SJSA1 (cell line): ENCODE measurements around the gene HOXC5. TPM values are rescaled to one million over a fixed set of nuclear protein-coding genes. Genes with fewer than 3 reads are reported as not detected.

Experiments
- DNase-seq, 2 experiments: peaks; one replicate each; pipeline ENCODE4 v3.0.0-alpha.2; 2015 to 2020; ENCODE audit warnings: low spot score in 2 of 2, low read depth in 1 of 2
- H3K27ac ChIP-seq: fragments of 250-450 bp; sonication (Bioruptor Pico); 2 replicates; pipeline ENCODE4 v1.5.1; 2020; ENCODE audit warnings: mild to moderate bottlenecking, moderate library complexity
- H3K27me3 ChIP-seq: fragments of 250-450 bp; sonication (Bioruptor Pico); replicated peaks from 2 replicates; pipeline ENCODE4 v1.5.1; 2020; ENCODE audit warnings: mild to moderate bottlenecking, moderate library complexity
- H3K36me3 ChIP-seq: fragments of 250-450 bp; sonication (Bioruptor Pico); 2 replicates; pipeline ENCODE4 v1.5.1; 2020; ENCODE audit warnings: mild to moderate bottlenecking
- H3K4me1 ChIP-seq: fragments of 250-450 bp; sonication (Bioruptor Pico); replicated peaks from 2 replicates; pipeline ENCODE4 v1.6.1; 2021; ENCODE audit warnings: mild to moderate bottlenecking
- H3K4me3 ChIP-seq: fragments of 250-450 bp; sonication (Bioruptor Pico); 2 replicates; pipeline ENCODE4 v1.5.1; 2020; ENCODE audit warnings: mild to moderate bottlenecking
- H3K9me3 ChIP-seq: fragments of 250-450 bp; sonication (Bioruptor Pico); replicated peaks from 2 replicates; pipeline ENCODE4 v1.5.1; 2020; ENCODE audit warnings: mild to moderate bottlenecking
- total RNA-seq: library from RNA; depleted of rRNA; stranded (reverse); fragments of >200 nt; shearing (Covaris generic); gene quantifications from 2 replicates; pipeline ENCODE4 v1.2.3, GENCODE V29; 2014

The HOXC5 gene
- total RNA-seq, 1 experiment from 2014 or later, result not detected

DNA sequence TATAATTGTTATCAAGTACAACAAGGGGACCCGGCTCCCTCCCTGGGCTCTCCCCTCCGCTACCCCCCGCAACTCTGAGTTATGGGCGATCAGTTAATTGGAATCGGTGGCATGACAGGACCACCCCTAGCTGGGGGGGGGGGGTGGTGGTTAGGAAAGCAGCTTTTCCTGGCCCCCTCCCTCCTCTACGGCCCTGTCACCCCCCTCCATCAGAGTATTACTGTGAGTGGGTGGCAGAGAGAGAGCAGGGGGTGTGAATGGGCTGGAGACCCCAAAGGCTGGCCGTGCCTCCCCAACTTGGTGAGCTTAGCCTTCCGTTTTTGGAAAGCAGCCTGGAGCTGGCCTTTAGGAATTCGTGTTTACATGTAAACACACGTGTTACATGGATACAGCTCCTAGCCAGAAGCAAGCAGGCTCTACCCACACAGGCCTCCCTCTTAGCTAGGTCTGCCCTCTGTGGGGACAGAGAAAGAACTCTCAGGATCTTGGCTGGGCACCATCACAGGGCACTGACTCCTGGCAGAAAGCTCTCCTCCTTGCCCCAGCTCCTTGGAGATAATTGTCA is 19.7 kb downstream of the HOXC5 start:
- H3K27me3 ChIP-seq, result no peaks in the 10 kb centered on the region
- H3K4me1 ChIP-seq, result peaks cover 21% of the 10 kb centered on the region
- no peak overlapping the region for H3K4me3 ChIP-seq
- H3K9me3 ChIP-seq, result no peaks in the 10 kb centered on the region
- peak overlapping the region; percentile 45 for H3K27ac ChIP-seq
- peaks cover 10% of the 10 kb centered on the region; the same call in 1 of the 2 replicates for H3K36me3 ChIP-seq
- DNase-seq, result peak in 1 of 2 experiments; percentile 6

DNA sequence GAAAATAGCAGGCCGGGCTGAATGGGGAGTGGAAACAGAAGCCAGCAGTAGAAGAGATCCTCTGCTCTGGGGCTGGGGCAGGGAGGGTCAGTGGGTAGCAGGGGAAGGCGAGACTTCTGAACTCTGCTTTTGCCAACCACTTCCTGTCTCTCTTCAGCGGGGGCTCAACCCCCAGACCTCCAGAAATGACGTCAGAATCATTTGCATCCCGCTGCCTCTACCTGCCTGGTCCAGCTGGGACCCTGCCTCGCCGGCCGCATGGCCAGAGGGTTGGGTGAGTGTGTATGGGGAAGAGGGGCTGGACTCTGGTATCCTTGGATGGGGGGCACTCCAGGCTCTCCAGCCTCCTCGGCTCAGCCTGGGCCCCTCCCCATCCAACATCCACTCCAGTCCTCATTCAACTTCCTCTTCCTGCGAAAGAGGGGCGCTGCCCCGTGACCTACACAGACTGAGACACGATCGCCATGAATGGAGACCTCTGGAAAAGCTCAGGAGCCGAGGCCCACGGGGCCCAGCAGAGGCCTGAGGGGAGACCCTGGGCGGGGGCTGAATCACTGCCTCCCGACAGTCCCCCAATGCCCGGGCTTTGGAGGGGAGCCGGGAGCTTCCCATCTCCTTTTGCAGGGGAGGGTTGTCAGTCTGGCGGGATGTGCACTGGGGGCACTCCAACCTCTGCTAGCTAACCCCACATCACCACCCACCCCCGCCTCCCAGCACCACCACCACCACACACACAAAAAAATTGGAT is 20.3 kb downstream of the HOXC5 start:
- H3K4me3 ChIP-seq, result peak overlapping the region; percentile 42
- no peaks in the 10 kb centered on the region for H3K9me3 ChIP-seq
- peaks cover 21% of the 10 kb centered on the region for H3K4me1 ChIP-seq
- H3K27me3 ChIP-seq, result no peaks in the 10 kb centered on the region
- DNase-seq, result peak in 1 of 2 experiments; percentile 15
- H3K27ac ChIP-seq, result peak overlapping the region; percentile 45
- peaks cover 8% of the 10 kb centered on the region; the same call in 1 of the 2 replicates for H3K36me3 ChIP-seq

DNA sequence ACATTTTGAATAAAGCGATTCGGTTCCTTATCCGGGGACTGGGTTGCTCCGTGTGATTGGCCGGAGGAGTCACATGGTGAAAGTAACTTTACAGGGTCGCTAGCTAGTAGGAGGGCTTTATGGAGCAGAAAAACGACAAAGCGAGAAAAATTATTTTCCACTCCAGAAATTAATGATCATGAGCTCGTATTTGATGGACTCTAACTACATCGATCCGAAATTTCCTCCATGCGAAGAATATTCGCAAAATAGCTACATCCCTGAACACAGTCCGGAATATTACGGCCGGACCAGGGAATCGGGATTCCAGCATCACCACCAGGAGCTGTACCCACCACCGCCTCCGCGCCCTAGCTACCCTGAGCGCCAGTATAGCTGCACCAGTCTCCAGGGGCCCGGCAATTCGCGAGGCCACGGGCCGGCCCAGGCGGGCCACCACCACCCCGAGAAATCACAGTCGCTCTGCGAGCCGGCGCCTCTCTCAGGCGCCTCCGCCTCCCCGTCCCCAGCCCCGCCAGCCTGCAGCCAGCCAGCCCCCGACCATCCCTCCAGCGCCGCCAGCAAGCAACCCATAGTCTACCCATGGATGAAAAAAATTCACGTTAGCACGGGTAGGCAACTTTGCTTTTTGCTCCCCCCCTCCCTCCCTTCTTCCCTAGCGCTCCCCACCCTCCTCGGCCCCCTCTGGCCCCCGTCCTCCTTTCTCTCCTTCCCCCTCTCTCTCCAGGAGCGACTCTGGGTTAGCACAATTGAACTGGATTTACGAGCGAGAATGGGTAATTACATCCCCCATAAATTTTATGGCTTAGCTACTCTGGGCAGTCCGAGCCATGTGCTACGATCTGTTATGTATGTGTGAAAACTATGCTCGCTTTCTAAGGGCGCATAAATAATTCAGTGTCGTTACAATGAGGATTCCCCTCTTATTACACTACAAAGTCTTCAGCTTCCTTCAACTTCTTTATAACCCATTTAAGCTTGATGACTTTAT is 21.2 kb downstream of the HOXC5 start, which contains the start of gene HOXC4:
HOXC4 (plus strand) TSS at position 85 of the 991 bp plus-strand sequence; CDS start at position 173, 88 bp downstream.
- Histone ChIP-seq H3K27ac (peak within 1 kb of the TSS; percentile 45), H3K36me3 (peaks cover 8% of the 10 kb centered on the region; the same call in 1 of the 2 replicates), H3K4me3 (peak within 1 kb of the TSS; percentile 42), H3K27me3 (no peaks in the 10 kb centered on the region), H3K9me3 (no peaks in the 10 kb centered on the region), H3K4me1 (peaks cover 21% of the 10 kb centered on the region)
- DNase-seq, result peak in 1 of 2 experiments; percentile 15

DNA sequence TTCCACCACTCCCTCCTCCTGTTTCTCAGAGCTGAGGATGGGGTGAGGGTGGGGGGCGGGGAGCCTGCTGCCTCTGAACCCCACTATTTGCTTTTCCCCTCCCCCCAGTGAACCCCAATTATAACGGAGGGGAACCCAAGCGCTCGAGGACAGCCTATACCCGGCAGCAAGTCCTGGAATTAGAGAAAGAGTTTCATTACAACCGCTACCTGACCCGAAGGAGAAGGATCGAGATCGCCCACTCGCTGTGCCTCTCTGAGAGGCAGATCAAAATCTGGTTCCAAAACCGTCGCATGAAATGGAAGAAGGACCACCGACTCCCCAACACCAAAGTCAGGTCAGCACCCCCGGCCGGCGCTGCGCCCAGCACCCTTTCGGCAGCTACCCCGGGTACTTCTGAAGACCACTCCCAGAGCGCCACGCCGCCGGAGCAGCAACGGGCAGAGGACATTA is 21.9 kb downstream of the HOXC5 start:
- H3K36me3 ChIP-seq, result peaks cover 8% of the 10 kb centered on the region; the same call in 1 of the 2 replicates
- no peaks in the 10 kb centered on the region for H3K9me3 ChIP-seq
- DNase-seq, result no peak
- no peak overlapping the region; the same call in 1 of the 2 replicates for H3K4me3 ChIP-seq
- peaks cover 18% of the 10 kb centered on the region for H3K4me1 ChIP-seq
- H3K27ac ChIP-seq, result no peak overlapping the region
- H3K27me3 ChIP-seq, result no peaks in the 10 kb centered on the region

DNA sequence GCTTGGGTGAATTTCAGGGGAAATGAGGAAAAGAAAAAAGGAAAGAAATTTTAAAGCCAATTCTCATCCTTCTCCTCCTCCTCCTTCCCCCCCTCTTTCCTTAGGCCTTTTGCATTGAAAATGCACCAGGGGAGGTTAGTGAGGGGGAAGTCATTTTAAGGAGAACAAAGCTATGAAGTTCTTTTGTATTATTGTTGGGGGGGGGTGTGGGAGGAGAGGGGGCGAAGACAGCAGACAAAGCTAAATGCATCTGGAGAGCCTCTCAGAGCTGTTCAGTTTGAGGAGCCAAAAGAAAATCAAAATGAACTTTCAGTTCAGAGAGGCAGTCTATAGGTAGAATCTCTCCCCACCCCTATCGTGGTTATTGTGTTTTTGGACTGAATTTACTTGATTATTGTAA is 22.7 kb downstream of the HOXC5 start:
- Histone ChIP-seq H3K27me3 (no peaks in the 10 kb centered on the region), H3K9me3 (no peaks in the 10 kb centered on the region), H3K36me3 (peaks cover 8% of the 10 kb centered on the region; the same call in 1 of the 2 replicates), H3K27ac (no peak overlapping the region), H3K4me3 (no peak overlapping the region), H3K4me1 (peaks cover 11% of the 10 kb centered on the region)
- DNase-seq, result no peak

DNA sequence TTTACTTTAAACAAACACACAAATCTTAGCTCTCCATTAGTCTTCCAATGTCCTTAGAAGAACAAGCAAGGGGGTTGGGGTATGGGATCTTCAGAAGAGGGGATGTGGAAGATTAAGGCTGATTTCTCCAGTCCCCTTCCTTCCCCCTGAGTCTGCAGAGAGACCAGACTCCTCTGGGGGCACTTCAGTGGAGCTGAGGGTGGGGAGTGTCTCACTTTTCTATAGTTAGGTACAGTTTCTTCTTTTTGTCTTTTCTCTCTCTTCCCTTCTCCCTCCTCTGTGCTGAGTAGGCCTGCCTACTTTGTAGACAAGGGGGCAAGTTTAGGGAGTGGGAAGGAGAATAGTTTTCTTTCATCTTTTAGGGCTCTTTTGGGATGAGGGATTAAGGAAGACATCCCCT is 23.3 kb downstream of the HOXC5 start:
- H3K9me3 ChIP-seq, result no peaks in the 10 kb centered on the region
- H3K27ac ChIP-seq, result no peak overlapping the region
- no peak overlapping the region for H3K4me3 ChIP-seq
- H3K27me3 ChIP-seq, result no peaks in the 10 kb centered on the region
- H3K4me1 ChIP-seq, result peaks cover 10% of the 10 kb centered on the region
- no peak for DNase-seq
- peaks cover 8% of the 10 kb centered on the region; the same call in 1 of the 2 replicates for H3K36me3 ChIP-seq

DNA sequence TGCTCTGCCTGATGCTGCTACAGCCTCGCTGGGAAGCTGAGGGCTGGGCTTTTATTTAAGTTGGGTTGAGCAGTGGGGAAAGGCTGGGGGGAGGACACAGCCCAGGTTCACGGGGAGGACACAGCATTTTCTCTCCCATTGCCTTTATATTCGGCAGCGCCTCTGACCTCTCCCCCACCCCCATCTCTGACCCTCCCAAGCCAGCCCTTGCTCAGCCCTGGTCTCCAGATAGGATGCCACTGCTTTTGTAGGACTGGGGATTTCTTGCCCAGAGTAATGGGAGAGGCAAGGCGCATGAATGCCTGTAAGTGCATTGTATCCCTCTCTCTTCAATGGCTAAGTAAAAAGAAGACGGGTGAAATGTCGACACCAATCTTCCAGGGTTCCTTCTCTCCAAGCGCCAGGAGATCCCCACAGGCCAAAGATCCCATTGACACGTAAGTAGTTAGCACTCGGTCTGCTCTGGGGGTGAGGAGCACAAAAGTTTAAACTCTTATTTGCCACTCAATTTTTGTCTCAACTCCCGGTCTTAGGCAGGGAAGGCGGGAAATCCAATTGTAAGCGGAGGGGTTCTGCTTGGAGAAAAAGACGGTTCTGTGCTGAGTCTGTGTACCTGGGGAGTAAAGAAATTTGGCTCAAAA is 25.4 kb downstream of the HOXC5 start:
- no peak overlapping the region for H3K4me3 ChIP-seq
- no peak for DNase-seq
- peaks cover 1% of the 10 kb centered on the region for H3K4me1 ChIP-seq
- H3K27me3 ChIP-seq, result no peaks in the 10 kb centered on the region
- peaks cover 8% of the 10 kb centered on the region; the same call in 1 of the 2 replicates for H3K36me3 ChIP-seq
- no peak overlapping the region for H3K27ac ChIP-seq
- no peaks in the 10 kb centered on the region for H3K9me3 ChIP-seq

DNA sequence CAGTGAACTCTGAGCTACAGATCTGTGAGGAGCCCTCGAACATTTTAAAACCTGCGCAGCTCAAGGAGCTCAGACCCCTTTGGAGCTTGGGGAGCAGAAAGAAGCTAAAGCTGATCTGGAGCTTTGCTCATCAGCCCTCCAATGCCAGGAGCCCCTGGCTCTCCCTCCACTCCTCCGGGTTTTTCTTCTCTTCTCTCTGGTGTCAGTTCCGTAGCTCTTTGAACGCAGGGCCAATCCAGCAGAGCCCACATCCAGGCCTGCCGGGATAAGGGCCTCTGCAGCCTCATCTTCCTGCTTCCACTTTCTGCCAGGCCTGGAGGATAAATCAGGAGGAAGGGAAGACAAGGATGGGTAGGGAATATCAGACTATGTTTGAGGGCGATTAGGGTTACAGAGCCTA is 26.8 kb downstream of the HOXC5 start:
- Histone ChIP-seq H3K4me3 (no peak overlapping the region), H3K27ac (no peak overlapping the region), H3K27me3 (no peaks in the 10 kb centered on the region), H3K4me1 (no peaks in the 10 kb centered on the region), H3K36me3 (peaks cover 6% of the 10 kb centered on the region; the same call in 1 of the 2 replicates), H3K9me3 (no peaks in the 10 kb centered on the region)
- no peak for DNase-seq

DNA sequence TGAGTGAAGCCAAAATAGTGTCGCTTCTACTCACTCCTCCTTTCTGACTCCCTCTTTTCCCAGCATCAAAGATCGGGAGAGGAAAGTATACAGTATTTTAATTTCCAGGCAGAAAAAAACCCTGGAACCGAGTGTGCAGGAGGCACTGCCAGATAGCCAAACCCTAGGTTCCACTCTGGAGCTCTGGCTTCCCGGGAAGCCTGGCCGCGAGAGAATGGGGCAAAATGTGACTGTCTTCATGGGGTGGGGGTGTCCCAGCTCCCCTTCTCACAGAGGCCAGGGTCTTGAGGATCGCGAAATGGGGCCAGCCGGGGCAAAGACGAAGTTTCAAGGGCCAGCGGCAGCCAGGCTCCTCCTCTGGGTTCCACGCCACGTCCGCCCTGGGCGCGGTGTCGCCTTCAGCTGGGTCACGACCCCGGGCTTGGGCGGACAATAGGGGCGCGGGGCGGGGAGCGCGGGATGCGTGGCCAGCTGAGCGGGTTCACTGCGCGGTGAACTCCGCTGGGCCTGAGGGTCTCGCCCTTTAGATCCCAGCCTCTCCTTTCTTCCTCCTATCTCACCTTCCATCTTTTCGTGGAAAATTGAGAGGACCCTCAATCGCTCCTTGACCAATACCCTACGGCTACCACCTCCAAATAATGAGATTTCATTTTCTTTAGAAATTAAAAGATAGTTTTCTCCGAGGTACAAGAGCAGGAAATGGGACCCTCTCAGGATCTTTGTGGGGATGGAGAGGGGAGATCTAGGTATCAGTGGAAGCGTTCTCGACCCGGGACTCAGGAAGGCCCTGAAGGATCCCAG is 27.5 kb downstream of the HOXC5 start:
- Histone ChIP-seq H3K27me3 (no peaks in the 10 kb centered on the region), H3K36me3 (0 out of 2 replicates have a peak, but pooled peaks cover 3% of the 10 kb centered on the region), H3K9me3 (no peaks in the 10 kb centered on the region), H3K27ac (no peak overlapping the region), H3K4me1 (no peaks in the 10 kb centered on the region), H3K4me3 (no peak overlapping the region)
- no peak for DNase-seq

DNA sequence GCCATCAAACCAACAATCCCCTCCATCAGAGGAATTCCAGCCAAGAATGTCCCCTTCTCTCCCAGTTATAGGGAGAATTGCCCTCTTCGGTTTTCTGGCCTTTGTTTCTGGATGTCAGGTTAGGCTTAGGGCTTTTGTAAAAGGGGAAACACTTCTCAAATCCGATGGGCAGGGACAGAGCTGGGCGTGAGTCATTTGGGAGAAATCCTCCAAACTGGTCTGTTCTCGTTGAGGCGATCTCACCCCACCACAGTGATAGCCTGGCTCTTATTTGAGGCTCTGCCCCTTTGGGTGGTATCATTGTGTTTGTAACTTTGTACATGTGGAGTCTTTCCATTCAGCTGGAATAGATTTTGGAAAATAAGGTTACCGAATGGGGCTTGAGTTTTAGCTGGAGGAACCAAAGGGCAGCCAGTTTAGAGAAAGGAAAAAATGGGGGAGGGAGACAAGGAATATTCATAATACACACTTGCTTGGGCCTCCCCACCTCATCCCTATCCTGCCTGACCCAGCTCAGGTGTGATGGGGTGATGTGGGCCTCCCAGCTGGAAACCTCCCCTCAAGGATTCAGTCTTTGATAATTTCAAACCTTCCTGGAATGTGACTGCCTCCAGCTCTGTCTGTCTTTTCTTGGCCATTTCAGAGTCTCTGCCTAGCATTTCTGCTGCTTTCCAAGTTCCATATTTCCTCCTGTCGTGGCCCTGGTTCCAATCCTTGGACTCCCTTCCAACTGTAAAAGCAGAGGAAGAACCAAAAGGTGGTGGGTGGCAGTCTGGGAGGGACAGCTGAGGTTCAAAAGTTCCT is 28.3 kb downstream of the HOXC5 start:
- Histone ChIP-seq H3K27ac (no peak overlapping the region), H3K36me3 (0 out of 2 replicates have a peak, but pooled peaks cover 3% of the 10 kb centered on the region), H3K4me1 (no peaks in the 10 kb centered on the region), H3K27me3 (no peaks in the 10 kb centered on the region), H3K4me3 (no peak overlapping the region), H3K9me3 (no peaks in the 10 kb centered on the region)
- DNase-seq, result no peak

DNA sequence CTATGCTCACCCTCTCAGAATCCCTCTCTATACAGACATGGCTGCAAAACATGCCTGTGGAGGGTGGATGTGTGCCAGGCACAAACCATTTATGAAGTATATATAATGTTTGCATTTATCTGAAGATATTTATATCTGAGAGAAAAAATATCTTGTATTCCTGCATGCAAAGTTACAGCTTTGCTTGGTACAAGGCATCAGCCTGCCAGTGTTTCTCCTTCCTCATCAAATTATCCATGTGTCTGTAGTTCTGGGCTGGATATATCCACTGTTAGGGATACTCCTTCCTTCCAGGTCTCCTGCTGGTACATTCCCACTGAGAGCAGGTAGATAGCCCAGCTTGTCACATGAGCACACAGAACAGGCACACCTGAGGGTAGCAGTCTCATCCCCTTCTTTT is 32.8 kb downstream of the HOXC5 start:
- Histone ChIP-seq H3K4me3 (no peak overlapping the region), H3K4me1 (no peaks in the 10 kb centered on the region), H3K9me3 (no peaks in the 10 kb centered on the region), H3K36me3 (no peaks in the 10 kb centered on the region), H3K27me3 (no peaks in the 10 kb centered on the region), H3K27ac (no peak overlapping the region)
- DNase-seq, result no peak

DNA sequence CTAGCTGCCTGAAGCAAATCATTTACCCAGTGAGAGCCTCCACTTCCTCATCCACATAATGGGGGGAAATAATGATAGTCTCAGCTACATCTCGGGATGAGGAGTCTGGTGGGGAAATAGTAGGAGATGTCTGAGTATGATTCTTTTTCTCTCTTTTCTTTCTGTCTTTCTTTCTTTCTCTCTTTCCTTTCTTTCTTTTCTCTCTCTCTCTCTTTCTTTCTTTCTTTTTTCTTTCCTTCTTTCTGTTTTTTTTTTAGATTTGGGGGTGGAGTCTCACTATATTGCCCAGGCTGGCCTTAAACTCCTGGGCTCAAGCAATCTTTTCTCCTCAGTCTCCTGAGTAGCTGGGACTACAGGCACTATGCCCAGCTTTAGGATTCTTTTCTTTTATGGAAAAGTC is 33.6 kb downstream of the HOXC5 start:
- no peaks in the 10 kb centered on the region for H3K4me1 ChIP-seq
- no peak overlapping the region for H3K27ac ChIP-seq
- H3K4me3 ChIP-seq, result no peak overlapping the region
- H3K9me3 ChIP-seq, result no peaks in the 10 kb centered on the region
- no peaks in the 10 kb centered on the region for H3K36me3 ChIP-seq
- no peak for DNase-seq
- H3K27me3 ChIP-seq, result no peaks in the 10 kb centered on the region
